Measurements from ENCODE around the gene FBLL1.
"Not testable (repeated sequence)": the region's sequence is repeated elsewhere in the genome, so short reads cannot be mapped to it uniquely, and the experiment has no call there.

Gene FBLL1

DNA sequence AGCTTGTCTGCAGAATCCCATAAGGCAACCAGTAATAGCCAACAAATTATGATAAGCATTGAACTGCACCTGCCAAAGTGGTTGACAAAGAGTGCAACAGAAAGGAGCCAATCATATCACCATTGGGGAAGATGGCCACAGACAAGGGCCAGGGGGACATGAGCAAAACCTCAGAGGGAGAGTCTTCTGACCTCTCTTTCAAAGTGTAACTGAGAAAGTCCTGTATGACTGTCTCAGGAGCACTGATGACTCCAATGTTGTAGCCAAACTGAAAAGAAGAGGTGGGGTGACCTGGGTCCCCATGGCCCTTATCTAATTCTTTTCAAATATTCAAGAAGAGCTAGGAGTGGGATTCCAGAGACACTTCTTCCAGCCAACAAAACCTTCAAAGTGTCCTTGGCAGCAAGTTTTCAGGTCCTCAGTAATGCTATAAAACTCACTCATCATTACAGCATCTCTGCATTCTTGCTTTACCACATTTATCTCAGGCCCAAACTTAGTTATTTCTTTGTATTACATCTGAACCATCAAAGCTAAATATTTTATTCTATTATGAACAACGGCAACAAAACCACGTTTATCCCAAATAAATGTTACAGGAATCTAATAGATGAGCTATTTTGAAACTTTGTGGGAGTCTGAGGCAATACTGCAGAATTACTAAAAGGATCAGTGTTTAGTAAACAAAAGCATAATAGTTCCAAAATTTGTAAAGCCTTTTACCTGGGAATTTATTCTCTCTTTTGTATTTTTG lies 24.4 kb downstream of the FBLL1 start:
- no peak for DNase-seq

GRCh38 chr5:168557389-168557788 lies 28.3 kb downstream of the FBLL1 start:
- DNase-seq: no peak

DNA sequence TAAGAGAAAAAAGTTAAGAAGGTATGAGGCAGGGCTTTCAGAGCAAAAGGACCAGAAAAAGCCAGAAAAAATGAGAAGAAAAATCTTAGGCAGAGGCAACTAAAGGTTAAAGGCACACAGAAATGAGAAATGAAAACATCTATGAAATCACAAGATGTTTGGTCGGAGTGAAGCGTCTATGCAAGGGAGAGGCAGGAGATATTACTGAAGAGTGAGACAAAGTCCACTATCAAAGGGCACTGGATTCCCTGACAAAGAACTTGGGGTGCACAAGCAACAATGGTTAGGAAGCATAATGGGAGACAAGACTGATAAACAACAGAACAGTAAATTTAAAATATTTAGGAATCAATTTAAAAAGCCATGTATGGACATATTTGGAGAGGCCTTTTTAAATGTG lies 33.2 kb downstream of the FBLL1 start:
- no peak for DNase-seq

- DNase-seq: no peak
Measured at GRCh38 chr5:168563959-168564358, 34.9 kb downstream of the FBLL1 start.

DNA sequence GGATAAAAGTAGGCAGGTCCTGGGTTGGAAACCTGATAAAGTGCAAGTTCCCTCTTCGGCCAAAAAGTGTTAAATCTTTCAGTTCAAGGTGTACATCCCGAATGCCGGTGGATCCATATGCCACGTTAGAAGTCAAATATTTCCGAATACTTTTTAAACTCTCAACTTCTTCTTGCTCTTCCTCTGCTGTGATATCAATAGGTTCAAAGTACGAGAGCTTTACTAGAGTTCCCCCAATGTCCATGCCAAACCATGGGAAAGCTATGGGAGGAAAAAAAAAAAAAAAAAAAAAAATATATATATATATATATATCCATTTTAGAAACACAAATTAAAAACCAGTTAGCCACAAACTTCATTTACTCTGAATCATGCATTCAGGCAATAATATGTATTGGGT lies 39.6 kb downstream of the FBLL1 start:
- no peak for DNase-seq

DNA sequence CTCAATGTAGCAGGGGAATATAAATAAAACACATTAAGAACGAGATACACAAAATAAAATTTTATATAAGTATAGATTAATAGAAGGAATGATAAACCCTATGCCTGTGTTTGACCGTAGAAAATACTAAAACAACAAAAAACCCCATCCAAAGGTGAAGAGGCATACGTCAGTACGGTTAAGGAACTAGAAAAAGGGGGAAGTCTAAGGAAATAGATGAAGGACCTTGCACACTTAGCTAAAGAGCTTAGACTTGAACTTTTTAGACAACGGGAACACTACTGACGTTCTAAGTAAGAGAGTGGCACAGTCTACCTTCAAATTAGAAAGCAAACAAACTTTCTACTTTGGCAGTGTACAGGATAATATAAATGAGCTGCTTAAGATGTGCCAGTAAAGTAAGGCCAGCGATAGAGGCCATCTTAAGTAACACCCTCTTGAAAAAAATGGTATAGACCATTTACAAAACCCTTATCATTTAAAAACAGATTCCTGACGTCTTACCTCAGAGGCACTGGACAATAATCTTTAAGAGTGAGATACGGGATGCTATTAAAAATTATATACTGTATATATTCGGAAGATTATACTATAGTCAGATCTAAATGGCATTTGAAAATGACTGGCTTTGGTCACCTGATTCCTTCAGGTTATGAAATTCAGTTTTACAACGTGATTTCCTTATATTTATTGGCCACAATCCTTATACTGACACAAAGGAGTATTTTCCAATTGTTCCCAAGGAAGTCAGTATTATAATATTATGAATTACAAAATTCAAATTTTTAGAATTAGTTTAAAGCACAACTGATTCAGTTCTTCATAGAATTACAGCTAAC lies 41.6 kb downstream of the FBLL1 start:
- no peak for DNase-seq

GRCh38 chr5:168573663-168574062 lies 44.6 kb downstream of the FBLL1 start:
- not testable (repeated sequence) for DNase-seq

- DNase-seq: not testable (repeated sequence)
Measured at GRCh38 chr5:168574156-168574555, 45.1 kb downstream of the FBLL1 start.

DNA sequence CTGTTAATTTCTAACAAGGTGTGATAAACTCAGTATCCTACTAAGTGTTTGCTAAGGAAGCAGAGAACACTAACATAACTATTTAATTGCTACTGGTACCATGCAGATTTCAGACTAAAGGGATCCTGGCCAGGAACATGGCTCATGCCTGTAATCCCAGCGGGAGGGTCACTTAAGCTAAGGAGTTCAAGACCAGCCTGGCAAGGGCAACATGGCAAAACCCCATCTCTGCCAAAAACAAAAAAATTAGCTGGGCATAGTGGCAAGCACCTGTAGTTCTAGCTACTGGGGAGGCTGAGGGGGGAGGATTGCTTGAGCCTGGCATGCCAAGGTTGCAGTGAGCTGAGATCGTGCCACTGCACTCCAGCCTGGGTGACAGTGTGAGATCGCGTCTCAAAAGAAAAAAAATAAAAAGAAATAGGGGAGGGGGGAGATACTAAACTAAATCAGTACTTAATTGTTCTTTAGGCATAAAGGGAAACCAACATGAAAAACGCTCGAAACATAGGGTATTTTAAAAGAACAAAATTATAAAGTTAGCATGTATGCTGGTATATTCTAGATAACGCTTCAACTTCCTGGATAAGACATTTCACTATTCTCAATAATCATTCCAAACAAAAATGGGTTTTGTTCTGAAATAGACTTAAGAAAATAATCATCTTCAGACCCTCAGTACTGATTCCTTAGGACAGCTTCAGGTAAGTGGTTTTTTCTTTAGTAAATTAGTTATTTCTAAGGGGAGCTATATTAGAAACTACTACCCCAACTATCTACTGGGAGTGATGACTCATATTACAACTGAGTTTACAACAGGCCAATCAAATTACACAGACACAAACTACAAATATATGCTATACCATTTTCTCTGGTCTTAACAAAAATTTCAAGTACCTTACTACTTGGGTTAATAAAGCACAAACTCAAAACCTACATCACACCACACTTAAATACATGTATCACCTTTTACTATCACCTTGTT lies 46.6 kb downstream of the FBLL1 start:
- DNase-seq: no peak

DNA sequence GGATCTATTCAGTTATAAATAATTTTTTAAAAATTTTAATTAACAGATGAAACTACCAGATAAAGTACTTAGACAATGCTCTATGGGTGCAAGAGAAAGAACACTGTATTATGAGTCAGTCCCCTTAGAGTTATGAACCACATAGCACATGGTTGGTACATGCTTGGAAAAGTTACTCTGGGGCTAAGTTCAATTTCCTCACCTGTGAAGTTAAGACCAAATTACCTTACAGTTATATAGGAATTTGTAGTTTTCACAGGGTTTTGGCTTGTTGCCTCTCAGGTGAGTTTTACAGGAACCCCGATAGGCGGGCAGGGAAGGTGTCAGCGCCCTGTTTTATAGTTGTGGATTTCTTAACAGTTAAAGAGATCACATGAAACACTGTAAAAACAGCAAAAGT lies 48.9 kb downstream of the FBLL1 start:
- no peak for DNase-seq

GRCh38 chr5:168578538-168579487 lies 49.7 kb downstream of the FBLL1 start, which contains the start of gene PANK3:
Gene PANK3 (minus strand): TSS chr5:168579368. CDS start chr5:168579283, 85 bp downstream.
- no peak for DNase-seq

- DNase-seq: peak; percentile 90 to 91
Measured at GRCh38 chr5:168579488-168580226, 50.6 kb downstream of the FBLL1 start.

- DNase-seq: no peak
Measured at GRCh38 chr5:168580227-168580508, 51.1 kb downstream of the FBLL1 start.

All from stimulated activated CD4-positive, alpha-beta T cell treated with anti-CD3 and anti-CD28 coated beads, Interleukin-2, amount 100 ng/mL, for 48 hours (primary cell).